ENCODE measurements around the gene STEEP1.

STEEP1 gene

DNA sequence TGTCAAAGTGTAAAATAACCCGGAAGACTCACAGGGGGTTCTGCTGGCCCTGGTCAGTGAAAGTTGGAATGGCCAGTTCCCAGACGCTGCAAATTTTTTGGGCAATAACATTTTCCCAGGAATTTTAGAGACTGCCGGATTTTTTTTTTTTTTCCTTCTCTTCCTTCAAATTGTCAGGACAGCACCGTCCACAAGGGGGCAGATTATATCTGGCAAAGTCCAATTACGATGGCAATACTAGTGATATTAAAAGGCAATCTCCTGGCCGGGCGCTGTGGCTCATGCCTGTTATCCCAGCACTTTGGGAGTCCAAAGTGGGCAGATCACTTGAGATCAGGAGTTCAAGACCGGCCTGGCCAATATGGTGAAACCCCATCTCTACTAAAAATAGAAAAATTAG is 76.5 kb downstream of the STEEP1 start:
- peak; percentile 31 for DNase-seq (ENCODE audit: low read depth)
